Panc1 (cell line): ENCODE results near the gene SPATC1L. TPM values are rescaled to one million over a fixed set of nuclear protein-coding genes. Genes with fewer than 3 reads are reported as not detected.

Experiments used
- ATAC-seq: fragments of 200-7000 bp; cut with Tn5 transposase; 2 replicates; pipeline ENCODE4 v1.9.1; 2020; ENCODE audit warnings: mild to moderate bottlenecking, moderate library complexity
- BruUV-seq: library from RNA; stranded (reverse); fragments of 400-500 nt; replicated peaks from 2 replicates; lab custom pipeline; 2021; lab: Mats Ljungman, UMichigan
- CTCF ChIA-PET: fragments of 300-600 bp; sonication (Branson Sonifier 250); formaldehyde crosslinking; loops from one replicate; lab custom pipeline; 2022; ENCODE audit warnings: antibody characterized with exemption; lab: Charles Lee
- POLR2A ChIA-PET: fragments of 300-600 bp; sonication (Branson Sonifier 250); formaldehyde crosslinking; loops from one replicate; lab custom pipeline; 2022; ENCODE audit warnings: antibody characterized with exemption; lab: Charles Lee
- DNase-seq: peaks from one replicate; pipeline ENCODE4 v3.0.0-alpha.2; 2010; ENCODE audit warnings: low read depth, low spot score
- H3K27ac ChIP-seq: 2 replicates; pipeline ENCODE4 v1.5.1; 2011; ENCODE audit warnings: mild to moderate bottlenecking, low read length, inconsistent platforms
- H3K27me3 ChIP-seq: fragments of 200-500 bp; sonication (Bioruptor generic); 2 replicates; pipeline ENCODE4 v1.6.0; 2014; ENCODE audit warnings: low read length, inconsistent platforms; ENCODE audit not compliant: control insufficient read depth, insufficient read depth
- H3K36me3 ChIP-seq: fragments of 200-500 bp; sonication (Bioruptor generic); 2 replicates; pipeline ENCODE4 v1.5.1; 2014; ENCODE audit warnings: inconsistent platforms, mild to moderate bottlenecking, low read length, moderate library complexity; ENCODE audit not compliant: control insufficient read depth, insufficient read depth
- H3K4me1 ChIP-seq: 2 replicates; pipeline ENCODE4 v1.5.1; 2011; ENCODE audit warnings: inconsistent platforms, mild to moderate bottlenecking, low read length, moderate library complexity; ENCODE audit not compliant: control insufficient read depth, insufficient read depth
- H3K4me3 ChIP-seq, 2 experiments: 2 replicates each; pipeline ENCODE4 v1.5.1; 2011 to 2012; ENCODE audit warnings: low read depth in 2 of 2, low read length in 2 of 2, mild to moderate bottlenecking in 2 of 2, inconsistent platforms in 1 of 2, moderate library complexity in 1 of 2
- H3K9me3 ChIP-seq: fragments of 200-500 bp; sonication (Bioruptor generic); 2 replicates; pipeline ENCODE4 v1.5.1; 2014; ENCODE audit warnings: low read depth, mild to moderate bottlenecking, inconsistent platforms, low read length, moderate library complexity; ENCODE audit not compliant: control insufficient read depth, insufficient read depth
- CTCF ChIP-seq: fragments of 450-650 bp; IDR thresholded peaks from 2 replicates; pipeline ENCODE4 v1.5.1; 2017; ENCODE audit warnings: mild to moderate bottlenecking
- POLR2AphosphoS5 ChIP-seq: IDR thresholded peaks from 2 replicates; pipeline ENCODE4 v1.6.1; 2012; ENCODE audit warnings: mild to moderate bottlenecking, low read depth, low read length, moderate library complexity
- SIN3A ChIP-seq: IDR thresholded peaks from 2 replicates; pipeline ENCODE4 v1.6.1; 2012; ENCODE audit warnings: low read depth, mild to moderate bottlenecking, low read length, moderate library complexity, borderline replicate concordance; ENCODE audit not compliant: insufficient read depth
- TCF7L2 ChIP-seq: IDR thresholded peaks from 2 replicates; pipeline ENCODE4 v1.6.1; 2011; ENCODE audit warnings: mild to moderate bottlenecking, low read depth, low read length, inconsistent platforms
- in situ Hi-C: cut with HindIII; loops from 2 replicates; pipeline ENCODE4 v1.10.0; 2016; ENCODE audit warnings: low sequenced_read_pairs, low pct_unique_long_range_greater_than_20kb
- intact Hi-C: fragments of 100-400 bp; cut with micrococcal nuclease; formaldehyde crosslinking; loops from one replicate; pipeline ENCODE4 v1.10.0; 2022; ENCODE audit not compliant: unreplicated experiment
- total RNA-seq: library from RNA; stranded (reverse); gene quantifications from one replicate; pipeline ENCODE4 v1.2.1, GENCODE V29; 2021; ENCODE audit not compliant: unreplicated experiment
- TF ChIP-seq, protein P1 (sequence below), 2 experiments: IDR thresholded peaks; 2 replicates each; pipeline ENCODE4 v1.6.1; 2011 to 2012; ENCODE audit warnings: low read depth in 2 of 2, control low read depth in 1 of 2, low read length in 1 of 2, mild to moderate bottlenecking in 1 of 2, moderate library complexity in 1 of 2; ENCODE audit not compliant: insufficient read depth in 1 of 2

SPATC1L gene
- total RNA-seq, 1 experiment from 2014 or later = 0.26 TPM

- POLR2A ChIA-PET = no interaction called here
- Histone ChIP-seq H3K36me3 (peaks cover 3% of the 10 kb centered on the region; the same call in 1 of the 2 replicates), H3K4me3 (peak within 1 kb of the TSS; percentile 59 to 63), H3K27ac (peak within 1 kb of the TSS; percentile 77), H3K9me3 (no peaks in the 10 kb centered on the region), H3K27me3 (no peaks in the 10 kb centered on the region), H3K4me1 (peaks cover 11% of the 10 kb centered on the region)
- intact Hi-C loops (no loop called here), in situ Hi-C loops (no loop called here)
- TF ChIP-seq CTCF (no peak), SIN3A (peak; percentile 96)
- TF ChIP-seq, protein P1, sequence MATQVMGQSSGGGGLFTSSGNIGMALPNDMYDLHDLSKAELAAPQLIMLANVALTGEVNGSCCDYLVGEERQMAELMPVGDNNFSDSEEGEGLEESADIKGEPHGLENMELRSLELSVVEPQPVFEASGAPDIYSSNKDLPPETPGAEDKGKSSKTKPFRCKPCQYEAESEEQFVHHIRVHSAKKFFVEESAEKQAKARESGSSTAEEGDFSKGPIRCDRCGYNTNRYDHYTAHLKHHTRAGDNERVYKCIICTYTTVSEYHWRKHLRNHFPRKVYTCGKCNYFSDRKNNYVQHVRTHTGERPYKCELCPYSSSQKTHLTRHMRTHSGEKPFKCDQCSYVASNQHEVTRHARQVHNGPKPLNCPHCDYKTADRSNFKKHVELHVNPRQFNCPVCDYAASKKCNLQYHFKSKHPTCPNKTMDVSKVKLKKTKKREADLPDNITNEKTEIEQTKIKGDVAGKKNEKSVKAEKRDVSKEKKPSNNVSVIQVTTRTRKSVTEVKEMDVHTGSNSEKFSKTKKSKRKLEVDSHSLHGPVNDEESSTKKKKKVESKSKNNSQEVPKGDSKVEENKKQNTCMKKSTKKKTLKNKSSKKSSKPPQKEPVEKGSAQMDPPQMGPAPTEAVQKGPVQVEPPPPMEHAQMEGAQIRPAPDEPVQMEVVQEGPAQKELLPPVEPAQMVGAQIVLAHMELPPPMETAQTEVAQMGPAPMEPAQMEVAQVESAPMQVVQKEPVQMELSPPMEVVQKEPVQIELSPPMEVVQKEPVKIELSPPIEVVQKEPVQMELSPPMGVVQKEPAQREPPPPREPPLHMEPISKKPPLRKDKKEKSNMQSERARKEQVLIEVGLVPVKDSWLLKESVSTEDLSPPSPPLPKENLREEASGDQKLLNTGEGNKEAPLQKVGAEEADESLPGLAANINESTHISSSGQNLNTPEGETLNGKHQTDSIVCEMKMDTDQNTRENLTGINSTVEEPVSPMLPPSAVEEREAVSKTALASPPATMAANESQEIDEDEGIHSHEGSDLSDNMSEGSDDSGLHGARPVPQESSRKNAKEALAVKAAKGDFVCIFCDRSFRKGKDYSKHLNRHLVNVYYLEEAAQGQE (IDR thresholded peaks at IDR 0.05; ENCODE audit: insufficient read depth in 1 of 2, low read depth in 2 of 2, low read length in 1 of 2) = no peak
- ATAC-seq = peak; percentile 97
- CTCF ChIA-PET = no interaction called here
- no TSS peak for BruUV-seq
- DNase-seq = peak; percentile 72
These were observed 44.2 kb upstream of the SPATC1L start, which contains the start of gene LSS for GRCh38 chr21:46228345-46229051. Gene LSS, minus strand, starts transcription at chr21:46228774. Its CDS starts 29 bp downstream, at chr21:46228745.

- H3K4me3 ChIP-seq = peak overlapping the region; percentile 59 to 63
- TF ChIP-seq TCF7L2 = no peak
- TF ChIP-seq, protein P1 (IDR thresholded peaks at IDR 0.05; ENCODE audit: insufficient read depth in 1 of 2, low read depth in 2 of 2, low read length in 1 of 2) = no peak
- no peak for TF ChIP-seq CTCF
- no peak; the same call in 1 of the 2 replicates for TF ChIP-seq SIN3A
- TF ChIP-seq POLR2AphosphoS5 = no peak
- no peak for ATAC-seq
- intact Hi-C loops (no loop called here), in situ Hi-C loops (no loop called here)
- H3K27ac ChIP-seq = peak overlapping the region; percentile 77
- no TSS peak for BruUV-seq
- peaks cover 3% of the 10 kb centered on the region; the same call in 1 of the 2 replicates for H3K36me3 ChIP-seq
- CTCF ChIA-PET = no interaction called here
- POLR2A ChIA-PET = interaction anchor here (0.6 kb wide), 2 partner anchors 214 to 401 kb away, joined by 3 to 6 read pairs; no protein-coding TSS in a partner anchor
- peaks cover 11% of the 10 kb centered on the region for H3K4me1 ChIP-seq
- DNase-seq = no peak
- no peaks in the 10 kb centered on the region for H3K27me3 ChIP-seq
- H3K9me3 ChIP-seq = no peaks in the 10 kb centered on the region
These were observed 43.6 kb upstream of the SPATC1L start for GRCh38 chr21:46227811-46228344.
